ENCODE measurements around the gene HSPA1B.

DNA sequence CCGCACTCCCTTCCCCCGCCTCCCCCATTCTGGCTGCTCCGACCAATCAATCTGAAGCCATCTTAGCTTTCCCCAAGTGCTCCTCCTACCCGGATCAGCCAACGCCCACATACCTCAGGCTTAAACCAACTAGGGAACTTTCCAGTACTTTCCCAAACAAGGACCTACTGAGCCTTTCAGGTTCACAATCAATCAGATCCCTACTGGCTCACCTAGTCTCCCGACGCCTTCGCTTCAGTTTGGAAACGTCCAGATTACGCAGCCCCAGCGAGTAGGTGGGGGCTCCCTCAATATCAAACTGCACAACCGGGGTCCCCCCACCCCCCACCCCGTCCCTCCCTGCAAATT, 12.9 kb upstream of the HSPA1B start:
- no peak for TF ChIP-seq FOXP2 (optimal IDR thresholded peaks at IDR 0.05; ENCODE audit: borderline replicate concordance, extremely low read depth, extremely low read length, insufficient read depth)
- no peak for TF ChIP-seq POLR2AphosphoS5 (IDR thresholded peaks at IDR 0.05; ENCODE audit: low read depth, low read length)
